ENCODE results near the gene SMDT1.
"Not testable (repeated sequence)": the region's sequence is repeated elsewhere in the genome, so short reads cannot be mapped to it uniquely, and the experiment has no call there.

SMDT1 gene

GRCh38 chr22:42111798-42112197 lies 32.3 kb downstream of the SMDT1 start:
- DNase-seq (ENCODE audit: low read depth) = no peak

DNA sequence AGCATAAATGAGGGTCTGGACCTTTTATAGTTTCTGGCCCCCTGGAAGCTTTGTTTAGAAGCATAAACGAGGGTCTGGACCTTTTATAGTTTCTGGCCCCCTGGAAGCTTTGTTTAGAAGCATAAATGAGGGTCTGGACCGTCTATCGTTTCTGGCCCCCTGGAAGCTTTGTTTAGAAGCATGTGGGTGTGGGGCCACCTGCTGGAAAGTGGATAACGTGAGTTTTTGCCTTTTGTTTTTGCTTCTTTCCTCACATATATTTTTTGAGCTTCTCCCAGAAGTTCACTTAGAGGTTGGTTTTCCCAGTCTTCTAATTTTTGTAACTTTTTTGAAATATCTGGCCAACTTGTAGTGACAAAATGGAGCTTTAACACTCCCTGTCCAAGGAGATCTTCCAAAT lies 33.3 kb downstream of the SMDT1 start:
- DNase-seq (ENCODE audit: low read depth) = not testable (repeated sequence)

- DNase-seq (ENCODE audit: low read depth) = no peak
Measured at GRCh38 chr22:42114721-42115120, 35.2 kb downstream of the SMDT1 start.

DNA sequence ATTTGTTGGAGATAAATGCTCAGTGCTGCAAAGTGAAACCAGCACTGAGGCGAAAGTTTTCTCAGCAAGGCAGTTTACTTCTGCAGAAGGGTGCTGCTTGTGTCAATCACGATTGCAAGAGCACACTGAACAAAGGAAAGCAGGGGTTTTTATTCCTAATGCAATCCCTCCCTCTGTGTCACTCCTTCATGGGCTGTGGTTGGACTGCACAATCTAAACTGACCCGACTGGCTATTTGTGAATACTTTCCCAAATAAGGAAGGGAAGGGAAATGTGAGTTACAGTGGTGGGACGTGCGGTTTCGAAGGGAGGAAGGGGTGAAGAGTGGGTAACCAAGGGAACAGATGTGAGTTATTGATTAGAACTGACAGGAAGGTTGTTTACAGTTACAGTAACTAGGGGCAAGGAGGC lies 35.9 kb downstream of the SMDT1 start:
- not testable (repeated sequence) for DNase-seq (ENCODE audit: low read depth)

- no peak for DNase-seq (ENCODE audit: low read depth)
Measured at GRCh38 chr22:42116848-42117424, 37.4 kb downstream of the SMDT1 start.

DNA sequence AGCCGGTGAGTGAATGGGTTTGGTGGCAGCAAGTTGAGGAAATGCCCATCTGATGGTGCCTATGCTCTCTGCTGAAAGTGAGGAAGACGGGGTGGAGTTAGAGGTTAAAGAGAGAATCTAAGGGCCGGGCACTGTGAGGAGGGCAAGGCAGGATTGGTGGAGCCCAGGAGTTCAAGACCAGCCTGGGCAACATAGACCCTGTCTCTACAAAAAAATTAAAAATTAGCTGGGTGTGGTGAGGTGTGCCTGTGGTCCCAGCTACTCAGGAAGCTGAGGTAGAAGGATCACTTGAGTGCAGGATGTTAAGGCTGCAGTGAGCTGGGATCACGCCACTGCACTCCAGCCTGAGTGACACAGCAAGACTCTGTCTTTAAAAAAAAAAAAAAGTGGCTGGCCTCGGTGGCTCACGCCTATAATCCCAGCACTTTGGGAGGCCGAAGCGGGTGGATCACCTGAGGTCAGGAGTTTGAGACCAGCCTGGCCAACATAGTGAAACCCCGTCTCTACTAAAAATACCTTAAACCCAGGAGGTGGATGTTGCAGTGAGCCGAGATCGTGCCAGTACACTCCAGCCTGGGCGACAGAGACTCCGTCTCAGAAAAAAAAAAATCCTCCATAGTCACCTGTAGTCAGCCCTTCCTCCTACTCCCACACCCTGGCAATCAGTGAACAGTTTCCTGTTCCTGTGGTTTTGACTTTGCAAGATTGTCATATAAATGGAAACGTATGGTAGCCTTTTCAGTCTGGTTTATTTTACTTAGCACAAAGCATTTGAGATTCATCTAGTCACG lies 40.9 kb downstream of the SMDT1 start:
- not testable (repeated sequence) for DNase-seq (ENCODE audit: low read depth)

GRCh38 chr22:42123529-42123928 lies 44.0 kb downstream of the SMDT1 start:
- not testable (repeated sequence) for DNase-seq (ENCODE audit: low read depth)

GRCh38 chr22:42127606-42128005 lies 48.1 kb downstream of the SMDT1 start:
- DNase-seq (ENCODE audit: low read depth) = no peak

DNA sequence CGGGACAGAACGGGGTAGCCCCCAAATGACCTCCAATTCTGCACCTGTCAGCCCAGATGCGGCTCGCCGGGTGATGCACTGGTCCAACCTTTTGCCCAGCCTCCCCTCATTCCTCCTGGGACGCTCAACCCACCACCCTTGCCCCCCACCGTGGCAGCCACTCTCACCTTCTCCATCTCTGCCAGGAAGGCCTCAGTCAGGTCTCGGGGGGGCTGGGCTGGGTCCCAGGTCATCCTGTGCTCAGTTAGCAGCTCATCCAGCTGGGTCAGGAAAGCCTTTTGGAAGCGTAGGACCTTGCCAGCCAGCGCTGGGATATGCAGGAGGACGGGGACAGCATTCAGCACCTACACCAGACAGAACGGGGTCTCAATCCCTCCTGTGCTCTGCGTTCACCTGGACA lies 48.5 kb downstream of the SMDT1 start:
- not testable (repeated sequence) for DNase-seq (ENCODE audit: low read depth)

GRCh38 chr22:42128776-42129694 lies 49.5 kb downstream of the SMDT1 start:
- not testable (repeated sequence) for DNase-seq (ENCODE audit: low read depth)

DNA sequence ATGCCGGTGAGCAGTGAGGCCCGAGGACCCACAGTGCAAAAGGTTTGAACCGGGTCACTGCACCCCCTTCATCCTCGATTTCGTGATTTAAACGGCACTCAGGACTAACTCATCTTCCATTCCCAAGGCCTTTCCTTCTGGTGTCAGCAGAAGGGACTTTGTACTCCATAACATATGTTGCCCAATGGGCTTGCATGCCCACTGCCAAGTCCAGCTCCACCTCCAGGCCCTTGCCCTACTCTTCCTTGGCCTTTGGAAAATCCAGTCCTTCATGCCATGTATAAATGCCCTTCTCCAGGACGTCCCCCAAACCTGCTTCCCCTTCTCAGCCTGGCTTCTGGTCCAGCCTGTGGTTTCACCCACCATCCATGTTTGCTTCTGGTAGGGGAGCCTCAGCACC lies 50.7 kb downstream of the SMDT1 start:
- DNase-seq (ENCODE audit: low read depth) = not testable (repeated sequence)

GRCh38 chr22:42130639-42131431 lies 51.3 kb downstream of the SMDT1 start, which contains the start of gene CYP2D6:
Gene CYP2D6 (minus strand): TSS chr22:42130810. CDS start chr22:42130791, 19 bp downstream.
- DNase-seq (ENCODE audit: low read depth) = not testable (repeated sequence)

GRCh38 chr22:42131562-42131961 lies 52.1 kb downstream of the SMDT1 start:
- no peak for DNase-seq (ENCODE audit: low read depth)

DNA sequence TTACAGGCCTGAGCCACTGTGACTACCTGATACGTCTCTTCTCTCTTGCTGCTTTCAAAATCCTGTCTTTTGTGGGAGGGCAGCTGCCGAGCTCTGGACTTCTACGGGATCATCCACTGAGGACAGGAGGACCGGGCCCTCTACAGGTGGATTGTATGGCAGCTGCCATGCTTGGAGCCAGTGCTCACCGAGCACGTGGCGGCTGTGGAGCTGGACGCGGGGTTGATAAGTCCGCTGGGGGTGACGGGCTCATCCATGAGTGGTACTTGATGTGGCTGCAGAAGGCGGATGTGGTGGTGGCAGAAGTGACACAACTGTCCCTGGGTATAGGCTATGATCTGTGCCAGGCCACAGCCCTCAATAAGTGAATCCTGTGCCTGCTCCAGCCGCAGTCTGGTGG lies 53.0 kb downstream of the SMDT1 start:
- DNase-seq (ENCODE audit: low read depth) = no peak
